IMR-90 (cell line): ENCODE measurements around the gene MYH7B. TPM values are rescaled to one million over a fixed set of nuclear protein-coding genes. Genes with fewer than 3 reads are reported as not detected.

Experiments used
- ATAC-seq: fragments of 200-7000 bp; cut with Tn5 transposase; 2 replicates; pipeline ENCODE4 v1.9.1; 2020; ENCODE audit warnings: low read depth, mild to moderate bottlenecking, moderate library complexity
- BruUV-seq: library from RNA; stranded (reverse); fragments of 400-500 nt; replicated peaks from 2 replicates; lab custom pipeline; 2021; lab: Mats Ljungman, UMichigan
- CTCF ChIA-PET: fragments of 300-600 bp; formaldehyde crosslinking; extraction: SDS; loops from one replicate; lab custom pipeline; 2021; ENCODE audit warnings: antibody characterized with exemption; lab: Yijun Ruan, JAX
- POLR2A ChIA-PET: fragments of 300-600 bp; sonication (Branson Sonifier 250); formaldehyde crosslinking; loops from one replicate; lab custom pipeline; 2022; ENCODE audit warnings: antibody characterized with exemption; ENCODE audit not compliant: unreplicated experiment; lab: Charles Lee
- DNase-seq: peaks from one replicate; pipeline ENCODE4 v3.0.0; 2013
- H2AFZ ChIP-seq: replicated peaks from 2 replicates; pipeline ENCODE3; 2013; ENCODE audit warnings: low read length, mild to moderate bottlenecking; ENCODE audit not compliant: poor library complexity
- H2AK5ac ChIP-seq: 2 replicates; pipeline ENCODE4 v1.6.1; 2013; ENCODE audit warnings: low read depth, low read length, inconsistent platforms
- H2AK9ac ChIP-seq: replicated peaks from 2 replicates; pipeline ENCODE3; 2013; ENCODE audit warnings: mild to moderate bottlenecking, low read depth, low read length, moderate library complexity; ENCODE audit not compliant: poor library complexity
- H2BK120ac ChIP-seq: 2 replicates; pipeline ENCODE4 v1.6.1; 2013; ENCODE audit warnings: low read depth, low read length, inconsistent platforms
- H2BK15ac ChIP-seq: 3 replicates; pipeline ENCODE4 v1.6.1; 2013; ENCODE audit warnings: low read depth, low read length, inconsistent platforms
- H2BK20ac ChIP-seq: 2 replicates; pipeline ENCODE4 v1.6.1; 2013; ENCODE audit warnings: low read depth, mild to moderate bottlenecking, inconsistent platforms, low read length, moderate library complexity
- H2BK5ac ChIP-seq: 2 replicates; pipeline ENCODE4 v1.6.1; 2013; ENCODE audit warnings: mild to moderate bottlenecking, low read depth, low read length, inconsistent platforms; ENCODE audit not compliant: poor library complexity, severe bottlenecking
- H3K14ac ChIP-seq: replicated peaks from 2 replicates; pipeline ENCODE4 v1.6.1; 2013; ENCODE audit warnings: low read depth, low read length, inconsistent platforms
- H3K18ac ChIP-seq: 2 replicates; pipeline ENCODE4 v1.6.1; 2013; ENCODE audit warnings: low read depth, low read length, control low read depth
- H3K23ac ChIP-seq: 2 replicates; pipeline ENCODE4 v1.6.1; 2013; ENCODE audit warnings: low read depth, low read length, inconsistent platforms
- H3K27ac ChIP-seq: 2 replicates; pipeline ENCODE4 v1.5.1; 2013; ENCODE audit warnings: mild to moderate bottlenecking, control low read depth, low read length; ENCODE audit not compliant: insufficient read depth
- H3K27me3 ChIP-seq: 2 replicates; pipeline ENCODE4 v1.6.1; 2013; ENCODE audit warnings: low read length; ENCODE audit not compliant: control insufficient read depth, insufficient read depth
- H3K36me3 ChIP-seq: 2 replicates; pipeline ENCODE4 v1.6.1; 2013; ENCODE audit warnings: low read length, mixed read lengths; ENCODE audit not compliant: control insufficient read depth, insufficient read depth
- H3K4ac ChIP-seq: 2 replicates; pipeline ENCODE4 v1.6.1; 2013; ENCODE audit warnings: low read depth, low read length, inconsistent platforms
- H3K4me1 ChIP-seq: 2 replicates; pipeline ENCODE4 v1.6.1; 2013; ENCODE audit warnings: low read length, mixed read lengths; ENCODE audit not compliant: control insufficient read depth, insufficient read depth
- H3K4me2 ChIP-seq: 2 replicates; pipeline ENCODE4 v1.6.1; 2013; ENCODE audit warnings: low read depth, mild to moderate bottlenecking, control low read depth, low read length, moderate library complexity
- H3K4me3 ChIP-seq: 2 replicates; pipeline ENCODE4 v1.5.1; 2013; ENCODE audit warnings: low read depth, mild to moderate bottlenecking, control low read depth, low read length, moderate library complexity; ENCODE audit not compliant: insufficient read depth
- H3K56ac ChIP-seq: 2 replicates; pipeline ENCODE4 v1.6.1; 2013; ENCODE audit warnings: low read length, inconsistent platforms; ENCODE audit not compliant: insufficient read depth; ENCODE audit errors: extremely low read depth
- H3K79me1 ChIP-seq, 2 experiments: 2 replicates each; pipeline ENCODE4 v1.6.1; 2013; ENCODE audit warnings: low read length in 2 of 2, inconsistent platforms in 1 of 2, low read depth in 1 of 2
- H3K9ac ChIP-seq: 2 replicates; pipeline ENCODE4 v1.6.1; 2013; ENCODE audit warnings: low read depth, low read length, control low read depth
- H3K9me1 ChIP-seq: 2 replicates; pipeline ENCODE4 v1.6.1; 2013; ENCODE audit warnings: low read length, inconsistent platforms; ENCODE audit not compliant: insufficient read depth
- H3K9me3 ChIP-seq: 2 replicates; pipeline ENCODE4 v1.6.1; 2013; ENCODE audit warnings: low read length; ENCODE audit not compliant: control insufficient read depth, insufficient read depth
- H4K20me1 ChIP-seq: 2 replicates; pipeline ENCODE4 v1.6.1; 2013; ENCODE audit warnings: low read length, inconsistent platforms; ENCODE audit not compliant: insufficient read depth
- H4K5ac ChIP-seq: 2 replicates; pipeline ENCODE4 v1.6.1; 2013; ENCODE audit warnings: mild to moderate bottlenecking, low read depth, low read length, control low read depth
- H4K8ac ChIP-seq, 2 experiments: 2 replicates each; pipeline ENCODE4 v1.6.1; 2013; ENCODE audit warnings: low read depth in 2 of 2, low read length in 2 of 2, control low read depth in 1 of 2, inconsistent platforms in 1 of 2
- H4K91ac ChIP-seq: 2 replicates; pipeline ENCODE4 v1.6.1; 2013; ENCODE audit warnings: low read depth, low read length, inconsistent platforms; ENCODE audit not compliant: insufficient read depth
- BHLHE40 ChIP-seq: fragments of 150-350 bp; IDR thresholded peaks from 2 replicates; pipeline ENCODE4 v1.6.1; 2016; ENCODE audit warnings: mild to moderate bottlenecking, low read depth, low read length
- CEBPB ChIP-seq: IDR thresholded peaks from 2 replicates; pipeline ENCODE4 v1.6.1; 2012; ENCODE audit warnings: low read depth, low read length, improper control_type of control experiment
- MAZ ChIP-seq: IDR thresholded peaks from 2 replicates; pipeline ENCODE4 v1.6.1; 2012; ENCODE audit warnings: low read depth, mild to moderate bottlenecking, low read length, improper control_type of control experiment, moderate library complexity, borderline replicate concordance
- MXI1 ChIP-seq: IDR thresholded peaks from 2 replicates; pipeline ENCODE4 v1.6.1; 2012; ENCODE audit warnings: low read depth, mild to moderate bottlenecking, low read length, moderate library complexity, borderline replicate concordance
- NFE2L2 ChIP-seq: fragments of 150-350 bp; IDR thresholded peaks from 2 replicates; pipeline ENCODE4 v1.6.1; 2016; ENCODE audit warnings: low read depth, mild to moderate bottlenecking, low read length
- POLR2A ChIP-seq: IDR thresholded peaks from 2 replicates; pipeline ENCODE4 v1.6.1; 2012; ENCODE audit warnings: mild to moderate bottlenecking, low read depth, low read length
- RAD21 ChIP-seq: IDR thresholded peaks from 2 replicates; pipeline ENCODE4 v1.6.1; 2012; ENCODE audit warnings: low read length, improper control_type of control experiment
- RCOR1 ChIP-seq: IDR thresholded peaks from 2 replicates; pipeline ENCODE4 v1.6.1; 2012; ENCODE audit warnings: mild to moderate bottlenecking, low read length, improper control_type of control experiment; ENCODE audit not compliant: insufficient replicate concordance
- RFX5 ChIP-seq: IDR thresholded peaks from 2 replicates; pipeline ENCODE4 v1.8.0; 2012; ENCODE audit warnings: low read depth, mild to moderate bottlenecking, low read length, moderate library complexity
- SMC3 ChIP-seq: fragments of 150-350 bp; IDR thresholded peaks from 2 replicates; pipeline ENCODE4 v1.6.1; 2016; ENCODE audit warnings: low read depth, mild to moderate bottlenecking, antibody characterized with exemption, low read length, moderate library complexity
- WGBS, 2 experiments: methylation state at CpG; one replicate each; pipeline versions ENCODE4 v1.1.5 to v1.1.7; 2013; ENCODE audit warnings: missing lambda C conversion rate in 2 of 2; ENCODE audit not compliant: insufficient read length in 1 of 2; ENCODE audit errors: extremely low coverage in 2 of 2; 5-methylcytosine and 5-hydroxymethylcytosine counted together
- dilution Hi-C: fragments of 300-500 bp; cut with HindIII; formaldehyde crosslinking; loops from one replicate; pipeline ENCODE4 v1.14.3; 2018; ENCODE audit warnings: low sequenced_read_pairs; ENCODE audit not compliant: unreplicated experiment
- in situ Hi-C: fragments of 300-500 bp; cut with MboI; formaldehyde crosslinking; loops from 3 replicates; pipeline ENCODE4 v1.14.3; 2019; ENCODE audit warnings: low sequenced_read_pairs, inconsistent platforms, mixed read lengths
- intact Hi-C: fragments of 100-400 bp; cut with micrococcal nuclease; formaldehyde crosslinking; loops from 2 replicates; pipeline ENCODE4 v1.10.0; 2022
- polyA plus RNA-seq, 3 experiments: library from polyadenylated mRNA; depleted of rRNA; stranded (reverse); fragments of >200 nt; gene quantifications; 2 replicates each; pipeline ENCODE4 v1.2.3, GENCODE V29; 2012; ENCODE audit warnings: low replicate concordance in 1 of 3
- total RNA-seq: library from RNA; depleted of rRNA; stranded (reverse); fragments of >200 nt; gene quantifications from 2 replicates; pipeline ENCODE4 v1.2.3, GENCODE V29; 2012
- TF ChIP-seq, protein P1 (sequence below): fragments of 150-350 bp; IDR thresholded peaks from 2 replicates; pipeline ENCODE4 v1.6.1; 2017; ENCODE audit warnings: mild to moderate bottlenecking, antibody characterized with exemption, low read length, low read depth

Gene MYH7B
- total and polyA plus RNA-seq, 2 of the 4 experiments (the other 2 are of a cell fraction), result 0.09 TPM; not detected in 1

DNA sequence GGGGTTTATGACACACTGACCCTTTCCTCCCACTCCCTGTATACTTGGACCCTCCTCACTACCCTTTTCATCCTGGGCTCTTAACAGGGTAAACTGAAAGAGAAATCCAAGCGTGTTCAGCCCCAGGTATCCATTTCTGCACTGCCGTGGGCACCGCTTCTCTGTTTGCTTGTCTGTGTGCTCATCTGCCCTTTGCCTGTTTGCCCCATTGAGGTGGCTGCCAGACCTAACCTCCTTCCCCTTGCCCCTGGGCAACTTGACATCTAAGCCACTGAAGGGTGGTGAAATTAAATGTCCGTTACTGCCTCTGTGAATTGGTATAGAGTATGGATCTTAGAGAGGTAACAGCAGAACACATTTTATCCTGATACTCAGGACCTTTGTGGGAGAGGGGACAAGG lies 40.5 kb upstream of the MYH7B start:
- in situ Hi-C loops, result no loop called here
- BruUV-seq, result no TSS peak
- 100% methylated on average over 2 of the region's 4 CpGs; no CpG with 5 or more reads in 1 of the 2 experiments for WGBS, 2 experiments
- no peak overlapping the region for H2AK9ac ChIP-seq
- H3K18ac ChIP-seq, result no peak overlapping the region
- no peak overlapping the region for H4K5ac ChIP-seq
- no peak overlapping the region for H3K23ac ChIP-seq
- H2AFZ ChIP-seq, result no peak overlapping the region
- H3K9ac ChIP-seq, result no peak overlapping the region
- H3K4me2 ChIP-seq, result no peak overlapping the region
- H3K4me1 ChIP-seq, result no peaks in the 10 kb centered on the region
- DNase-seq (no peak), ATAC-seq (no peak)
- H2BK5ac ChIP-seq, result no peak overlapping the region
- intact Hi-C loops, result no loop called here
- no peak overlapping the region for H4K91ac ChIP-seq
- H4K20me1 ChIP-seq, result no peaks in the 10 kb centered on the region
- H2BK120ac ChIP-seq, result no peak overlapping the region
- H3K4me3 ChIP-seq, result no peak overlapping the region
- dilution Hi-C loops, result no loop called here
- ChIA-PET POLR2A (no interaction called here), CTCF (no interaction called here)
- H2BK20ac ChIP-seq, result no peak overlapping the region
- no peak overlapping the region for H3K4ac ChIP-seq
- no peak overlapping the region for H3K56ac ChIP-seq
- H2BK15ac ChIP-seq, result no peak overlapping the region
- TF ChIP-seq RCOR1, result no peak
- TF ChIP-seq MXI1, result no peak
- no peak for TF ChIP-seq BHLHE40
- TF ChIP-seq RFX5, result no peak
- no peak for TF ChIP-seq NFE2L2
- no peak for TF ChIP-seq POLR2A
- no peak for TF ChIP-seq CEBPB
- no peak for TF ChIP-seq MAZ
- TF ChIP-seq SMC3, result no peak
- no peak for TF ChIP-seq RAD21
- TF ChIP-seq, protein P1, sequence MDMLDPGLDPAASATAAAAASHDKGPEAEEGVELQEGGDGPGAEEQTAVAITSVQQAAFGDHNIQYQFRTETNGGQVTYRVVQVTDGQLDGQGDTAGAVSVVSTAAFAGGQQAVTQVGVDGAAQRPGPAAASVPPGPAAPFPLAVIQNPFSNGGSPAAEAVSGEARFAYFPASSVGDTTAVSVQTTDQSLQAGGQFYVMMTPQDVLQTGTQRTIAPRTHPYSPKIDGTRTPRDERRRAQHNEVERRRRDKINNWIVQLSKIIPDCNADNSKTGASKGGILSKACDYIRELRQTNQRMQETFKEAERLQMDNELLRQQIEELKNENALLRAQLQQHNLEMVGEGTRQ, result no peak
- no peak overlapping the region for H3K14ac ChIP-seq
- peaks cover 14% of the 10 kb centered on the region for H3K36me3 ChIP-seq
- no peaks in the 10 kb centered on the region for H3K9me3 ChIP-seq
- peaks cover 7% of the 10 kb centered on the region for H3K9me1 ChIP-seq
- H2AK5ac ChIP-seq, result no peak overlapping the region
- H3K27me3 ChIP-seq, result no peaks in the 10 kb centered on the region
- H3K79me1 ChIP-seq, result peaks cover 4 to 6% of the 10 kb centered on the region in 2 experiments; a peak in 2 of 4 replicates
- H3K27ac ChIP-seq, result no peak overlapping the region
- no peak overlapping the region for H4K8ac ChIP-seq
